Measurements from ENCODE around the gene LOXHD1.

LOXHD1 gene

GRCh38 chr18:46475390-46475752 lies 181.6 kb downstream of the LOXHD1 start:
- 97% methylated on average over 4 of the region's 4 CpGs for WGBS (ENCODE audit: insufficient coverage)
- H3K4me3 ChIP-seq (ENCODE audit: control insufficient read depth in 1 of 7, extremely low read depth in 1 of 7, insufficient read depth in 4 of 7, low read depth in 2 of 7, low read length in 6 of 7): no peak overlapping the region
- peaks cover 0 to 6% (median 0%) of the 10 kb centered on the region in 4 experiments for H3K4me1 ChIP-seq (ENCODE audit: control extremely low read depth in 1 of 4, control insufficient read depth in 4 of 4, insufficient read depth in 4 of 4, low read length in 3 of 4)
- H3K9me3 ChIP-seq (ENCODE audit: control extremely low read depth in 1 of 5, control insufficient read depth in 4 of 5, insufficient read depth in 2 of 5, low read depth in 1 of 5, low read length in 4 of 5): no peaks in the 10 kb centered on the region
- ChIA-PET POLR2A (no interaction called here), CTCF (interaction anchor here (1.2 kb wide), 1 partner anchor 195 kb away, joined by 4 read pairs; no protein-coding TSS in a partner anchor)
- DNase-seq: no peak
- no peaks in the 10 kb centered on the region for H3K36me3 ChIP-seq (ENCODE audit: control insufficient read depth in 4 of 4, insufficient read depth in 4 of 4, low read length in 3 of 4)
- H3K27me3 ChIP-seq (replicated peaks in 2 of 5; ENCODE audit: control insufficient read depth in 4 of 5, insufficient read depth in 5 of 5, low read length in 4 of 5): peaks cover 0 to 8% (median 0%) of the 10 kb centered on the region in 5 experiments
- H3K27ac ChIP-seq (ENCODE audit: insufficient read depth in 1 of 2, low read depth in 1 of 2, low read length in 2 of 2, poor library complexity in 1 of 2, severe bottlenecking in 2 of 2): no peak overlapping the region

- Histone ChIP-seq H3K27ac (ENCODE audit: insufficient read depth in 1 of 2, low read depth in 1 of 2, low read length in 2 of 2, poor library complexity in 1 of 2, severe bottlenecking in 2 of 2) (no peak overlapping the region), H3K4me3 (ENCODE audit: control insufficient read depth in 1 of 7, extremely low read depth in 1 of 7, insufficient read depth in 4 of 7, low read depth in 2 of 7, low read length in 6 of 7) (no peak overlapping the region), H3K36me3 (ENCODE audit: control insufficient read depth in 4 of 4, insufficient read depth in 4 of 4, low read length in 3 of 4) (no peaks in the 10 kb centered on the region), H3K27me3 (replicated peaks in 2 of 5; ENCODE audit: control insufficient read depth in 4 of 5, insufficient read depth in 5 of 5, low read length in 4 of 5) (peaks cover 0 to 8% (median 3%) of the 10 kb centered on the region in 5 experiments), H3K4me1 (ENCODE audit: control extremely low read depth in 1 of 4, control insufficient read depth in 4 of 4, insufficient read depth in 4 of 4, low read length in 3 of 4) (peaks cover 0 to 6% (median 0%) of the 10 kb centered on the region in 4 experiments), H3K9me3 (ENCODE audit: control extremely low read depth in 1 of 5, control insufficient read depth in 4 of 5, insufficient read depth in 2 of 5, low read depth in 1 of 5, low read length in 4 of 5) (no peaks in the 10 kb centered on the region)
- ChIA-PET CTCF (interaction anchor here (1.2 kb wide), 1 partner anchor 195 kb away, joined by 4 read pairs; no protein-coding TSS in a partner anchor), POLR2A (no interaction called here)
- 86% methylated on average over 14 of the region's 14 CpGs for WGBS (ENCODE audit: insufficient coverage)
- no peak for DNase-seq
These were observed 182.3 kb downstream of the LOXHD1 start for GRCh38 chr18:46474487-46475389.

- H3K4me3 ChIP-seq (ENCODE audit: control insufficient read depth in 1 of 7, extremely low read depth in 1 of 7, insufficient read depth in 4 of 7, low read depth in 2 of 7, low read length in 6 of 7): no peak overlapping the region
- DNase-seq: no peak
- H3K36me3 ChIP-seq (ENCODE audit: control insufficient read depth in 4 of 4, insufficient read depth in 4 of 4, low read length in 3 of 4): no peaks in the 10 kb centered on the region
- H3K27me3 ChIP-seq (replicated peaks in 2 of 5; ENCODE audit: control insufficient read depth in 4 of 5, insufficient read depth in 5 of 5, low read length in 4 of 5): peaks cover 0 to 6% (median 0%) of the 10 kb centered on the region in 5 experiments
- ChIA-PET POLR2A (no interaction called here), CTCF (interaction anchor here (0.7 to 1.4 kb wide), 2 partner anchors 10 to 52 kb away, joined by 3 to 4 read pairs; no protein-coding TSS in a partner anchor)
- H3K4me1 ChIP-seq (ENCODE audit: control extremely low read depth in 1 of 4, control insufficient read depth in 4 of 4, insufficient read depth in 4 of 4, low read length in 3 of 4): peaks cover 0 to 6% (median 0%) of the 10 kb centered on the region in 4 experiments
- H3K27ac ChIP-seq (ENCODE audit: insufficient read depth in 1 of 2, low read depth in 1 of 2, low read length in 2 of 2, poor library complexity in 1 of 2, severe bottlenecking in 2 of 2): no peak overlapping the region
- WGBS (ENCODE audit: insufficient coverage): 100% methylated on average over 2 of the region's 3 CpGs
- no peaks in the 10 kb centered on the region for H3K9me3 ChIP-seq (ENCODE audit: control extremely low read depth in 1 of 5, control insufficient read depth in 4 of 5, insufficient read depth in 2 of 5, low read depth in 1 of 5, low read length in 4 of 5)
These were observed 185.1 kb downstream of the LOXHD1 start for GRCh38 chr18:46471809-46472498.

GRCh38 chr18:46470714-46471113 lies 186.3 kb downstream of the LOXHD1 start:
- no peak overlapping the region for H3K4me3 ChIP-seq (ENCODE audit: control insufficient read depth in 1 of 7, extremely low read depth in 1 of 7, insufficient read depth in 4 of 7, low read depth in 2 of 7, low read length in 6 of 7)
- WGBS (ENCODE audit: insufficient coverage): 96% methylated on average over 3 of the region's 3 CpGs
- CTCF ChIA-PET: no interaction called here

GRCh38 chr18:46469186-46469915 lies 187.7 kb downstream of the LOXHD1 start:
- Histone ChIP-seq H3K27me3 (replicated peaks in 2 of 5; ENCODE audit: control insufficient read depth in 4 of 5, insufficient read depth in 5 of 5, low read length in 4 of 5) (peaks cover 0 to 8% (median 2%) of the 10 kb centered on the region in 5 experiments), H3K4me3 (ENCODE audit: control insufficient read depth in 1 of 7, extremely low read depth in 1 of 7, insufficient read depth in 4 of 7, low read depth in 2 of 7, low read length in 6 of 7) (no peak overlapping the region), H3K36me3 (ENCODE audit: control insufficient read depth in 4 of 4, insufficient read depth in 4 of 4, low read length in 3 of 4) (no peaks in the 10 kb centered on the region), H3K27ac (ENCODE audit: insufficient read depth in 1 of 2, low read depth in 1 of 2, low read length in 2 of 2, poor library complexity in 1 of 2, severe bottlenecking in 2 of 2) (no peak overlapping the region), H3K9me3 (ENCODE audit: control extremely low read depth in 1 of 5, control insufficient read depth in 4 of 5, insufficient read depth in 2 of 5, low read depth in 1 of 5, low read length in 4 of 5) (no peaks in the 10 kb centered on the region), H3K4me1 (ENCODE audit: control extremely low read depth in 1 of 4, control insufficient read depth in 4 of 4, insufficient read depth in 4 of 4, low read length in 3 of 4) (no peaks in the 10 kb centered on the region)
- POLR2A ChIA-PET: no interaction called here
- DNase-seq: no peak
- 96% methylated on average over 2 of the region's 3 CpGs for WGBS (ENCODE audit: insufficient coverage)
- CTCF ChIA-PET: interaction anchor here (1.2 to 1.9 kb wide), 3 partner anchors 11 to 21 kb away, joined by 4 to 6 read pairs (median 5); no protein-coding TSS in a partner anchor

More at GRCh38 chr18:46470714-46471113, 186.3 kb downstream of the LOXHD1 start:
- POLR2A ChIA-PET: no interaction called here
- DNase-seq: no peak
- H3K9me3 ChIP-seq (ENCODE audit: control extremely low read depth in 1 of 5, control insufficient read depth in 4 of 5, insufficient read depth in 2 of 5, low read depth in 1 of 5, low read length in 4 of 5): no peaks in the 10 kb centered on the region
- H3K27ac ChIP-seq (ENCODE audit: insufficient read depth in 1 of 2, low read depth in 1 of 2, low read length in 2 of 2, poor library complexity in 1 of 2, severe bottlenecking in 2 of 2): no peak overlapping the region
- H3K4me1 ChIP-seq (ENCODE audit: control extremely low read depth in 1 of 4, control insufficient read depth in 4 of 4, insufficient read depth in 4 of 4, low read length in 3 of 4): peaks cover 0 to 6% (median 0%) of the 10 kb centered on the region in 4 experiments
- no peaks in the 10 kb centered on the region for H3K36me3 ChIP-seq (ENCODE audit: control insufficient read depth in 4 of 4, insufficient read depth in 4 of 4, low read length in 3 of 4)
- H3K27me3 ChIP-seq (replicated peaks in 2 of 5; ENCODE audit: control insufficient read depth in 4 of 5, insufficient read depth in 5 of 5, low read length in 4 of 5): peaks cover 0 to 8% (median 2%) of the 10 kb centered on the region in 5 experiments

- H3K9me3 ChIP-seq (ENCODE audit: control extremely low read depth in 1 of 5, control insufficient read depth in 4 of 5, insufficient read depth in 2 of 5, low read depth in 1 of 5, low read length in 4 of 5): no peaks in the 10 kb centered on the region
- H3K36me3 ChIP-seq (ENCODE audit: control insufficient read depth in 4 of 4, insufficient read depth in 4 of 4, low read length in 3 of 4): no peaks in the 10 kb centered on the region
- H3K27me3 ChIP-seq (replicated peaks in 2 of 5; ENCODE audit: control insufficient read depth in 4 of 5, insufficient read depth in 5 of 5, low read length in 4 of 5): peaks cover 0 to 9% (median 2%) of the 10 kb centered on the region in 5 experiments
- WGBS (ENCODE audit: insufficient coverage): 95% methylated on average over 8 of the region's 11 CpGs
- H3K4me1 ChIP-seq (ENCODE audit: control extremely low read depth in 1 of 4, control insufficient read depth in 4 of 4, insufficient read depth in 4 of 4, low read length in 3 of 4): no peaks in the 10 kb centered on the region
- no peak overlapping the region for H3K4me3 ChIP-seq (ENCODE audit: control insufficient read depth in 1 of 7, extremely low read depth in 1 of 7, insufficient read depth in 4 of 7, low read depth in 2 of 7, low read length in 6 of 7)
- H3K27ac ChIP-seq (ENCODE audit: insufficient read depth in 1 of 2, low read depth in 1 of 2, low read length in 2 of 2, poor library complexity in 1 of 2, severe bottlenecking in 2 of 2): no peak overlapping the region
- DNase-seq: no peak
- POLR2A ChIA-PET: no interaction called here
- CTCF ChIA-PET: interaction anchor here (1.2 to 1.9 kb wide), 3 partner anchors 10 to 20 kb away, joined by 4 to 6 read pairs (median 5); no protein-coding TSS in a partner anchor
These were observed 188.4 kb downstream of the LOXHD1 start for GRCh38 chr18:46468426-46469180.
